Endothelial cell of umbilical vein (primary cell): ENCODE results near the gene AGAP3. TPM values are rescaled to one million over a fixed set of nuclear protein-coding genes. Genes with fewer than 3 reads are reported as not detected.

Experiments used
- BruUV-seq: library from RNA; stranded (reverse); fragments of 400-500 nt; replicated peaks from 2 replicates; lab custom pipeline; 2021; lab: Mats Ljungman, UMichigan
- CTCF ChIA-PET: fragments of 300-600, 350-600 bp; sonication (Branson Sonifier 250); formaldehyde crosslinking; loops from one replicate; lab custom pipeline; 2021; ENCODE audit warnings: antibody characterized with exemption, inconsistent platforms; lab: Charles Lee
- POLR2A ChIA-PET: fragments of 300-600, 350-600 bp; sonication (Branson Sonifier 250); formaldehyde crosslinking; loops from one replicate; lab custom pipeline; 2021; ENCODE audit warnings: antibody characterized with exemption, inconsistent platforms; lab: Charles Lee
- DNase-seq: peaks from one replicate; pipeline ENCODE4 v3.0.0-alpha.2; 2011; ENCODE audit warnings: low read depth, low spot score
- FAIRE-seq: peaks from 2 replicates; lab custom pipeline; 2011; peaks lifted over from hg19 to GRCh38; lab: Jason Lieb, UNC
- H2AFZ ChIP-seq: 2 replicates; pipeline ENCODE4 v1.6.0; 2012; ENCODE audit warnings: low read depth, low read length, control low read depth, inconsistent platforms
- H3K27ac ChIP-seq: 2 replicates; pipeline ENCODE4 v1.5.1; 2011; ENCODE audit warnings: low read depth, mild to moderate bottlenecking, control low read depth, low read length, moderate library complexity; ENCODE audit not compliant: insufficient read depth
- H3K27me3 ChIP-seq, 2 experiments: 2 replicates each; pipeline versions ENCODE4 v1.6.0 to v1.6.1; 2011; ENCODE audit warnings: low read length in 2 of 2, mixed read lengths in 1 of 2; ENCODE audit not compliant: control insufficient read depth in 2 of 2, insufficient read depth in 2 of 2
- H3K36me3 ChIP-seq, 2 experiments: 2 replicates in 1 of 2; 3 replicates in 1 of 2; pipeline ENCODE4 v1.5.1; 2011; ENCODE audit warnings: low read length in 2 of 2, mild to moderate bottlenecking in 1 of 2, moderate library complexity in 1 of 2; ENCODE audit not compliant: control insufficient read depth in 2 of 2, insufficient read depth in 2 of 2; ENCODE audit errors: extremely low read depth in 1 of 2
- H3K4me1 ChIP-seq: 3 replicates; pipeline ENCODE4 v1.5.1; 2011; ENCODE audit warnings: mild to moderate bottlenecking, low read length; ENCODE audit not compliant: control insufficient read depth, insufficient read depth; ENCODE audit errors: extremely low read depth
- H3K4me2 ChIP-seq: 2 replicates; pipeline ENCODE4 v1.6.1; 2011; ENCODE audit warnings: low read length, control low read depth, mixed read lengths; ENCODE audit not compliant: insufficient read depth
- H3K4me3 ChIP-seq, 3 experiments: fragments of 200-600 bp in 1 of 3; sonication (generic), shearing (Covaris generic) in 1 of 3; replicated peaks in 1 of 3; 2 replicates each; pipeline ENCODE4 v1.5.1; 2011 to 2016; ENCODE audit warnings: control low read depth in 3 of 3, low read length in 3 of 3, mild to moderate bottlenecking in 2 of 3, inconsistent platforms in 1 of 3, low read depth in 1 of 3, moderate library complexity in 1 of 3; ENCODE audit not compliant: insufficient read depth in 1 of 3
- H3K79me2 ChIP-seq: 2 replicates; pipeline ENCODE4 v1.6.0; 2012; ENCODE audit warnings: low read length, inconsistent platforms; ENCODE audit not compliant: control insufficient read depth, insufficient read depth
- H3K9ac ChIP-seq: replicated peaks from 2 replicates; pipeline ENCODE3; 2011; ENCODE audit warnings: low read length, control low read depth; ENCODE audit not compliant: insufficient read depth; ENCODE audit errors: extremely low read depth
- H3K9me1 ChIP-seq: replicated peaks from 3 replicates; pipeline ENCODE4 v1.6.0; 2011; ENCODE audit warnings: mild to moderate bottlenecking, low read length; ENCODE audit not compliant: control insufficient read depth, insufficient read depth; ENCODE audit errors: extremely low read depth
- H3K9me3 ChIP-seq: replicated peaks from 2 replicates; pipeline ENCODE4 v1.5.1; 2012; ENCODE audit warnings: low read length, inconsistent platforms; ENCODE audit not compliant: control insufficient read depth, insufficient read depth
- H4K20me1 ChIP-seq: replicated peaks from 2 replicates; pipeline ENCODE3; 2011; ENCODE audit warnings: mild to moderate bottlenecking, low read length; ENCODE audit not compliant: control insufficient read depth, insufficient read depth; ENCODE audit errors: extremely low read depth
- CTCF ChIP-seq, 2 donors: IDR thresholded peaks; 1 replicate in 1 of 2; 2 replicates in 1 of 2; pipeline ENCODE4 v1.5.1; 2011; ENCODE audit warnings: low read length in 2 of 2, mild to moderate bottlenecking in 2 of 2, moderate library complexity in 2 of 2, control low read depth in 1 of 2, inconsistent platforms in 1 of 2, low read depth in 1 of 2; ENCODE audit not compliant: insufficient read depth in 1 of 2; ENCODE audit errors: extremely low read depth in 1 of 2
- EZH2 ChIP-seq: IDR thresholded peaks from 2 replicates; pipeline ENCODE4 v1.6.1; 2012; ENCODE audit warnings: borderline replicate concordance, low read depth, mild to moderate bottlenecking, moderate library complexity, low read length, inconsistent platforms; ENCODE audit not compliant: severe bottlenecking
- FOS ChIP-seq: IDR thresholded peaks from 2 replicates; pipeline ENCODE4 v1.6.1; 2011; ENCODE audit warnings: mild to moderate bottlenecking, low read length, moderate library complexity, borderline replicate concordance; ENCODE audit not compliant: insufficient read depth
- GATA2 ChIP-seq: IDR thresholded peaks from 2 replicates; pipeline ENCODE4 v1.7.0; 2011; ENCODE audit warnings: low read depth, mild to moderate bottlenecking, moderate library complexity, mixed read lengths, low read length; ENCODE audit not compliant: insufficient read length, insufficient read depth
- JUN ChIP-seq: IDR thresholded peaks from 2 replicates; pipeline ENCODE4 v1.6.1; 2011; ENCODE audit warnings: borderline replicate concordance, low read depth; ENCODE audit not compliant: insufficient read length, insufficient read depth
- MAX ChIP-seq: IDR thresholded peaks from 2 replicates; pipeline ENCODE4 v1.6.1; 2011; ENCODE audit not compliant: insufficient read depth, insufficient read length
- MYC ChIP-seq: IDR thresholded peaks from one replicate; pipeline ENCODE4 v1.6.1; 2011; ENCODE audit warnings: mild to moderate bottlenecking, low read depth, low read length
- POLR2A ChIP-seq: IDR thresholded peaks from 2 replicates; pipeline ENCODE4 v1.6.1; 2012; ENCODE audit warnings: low read depth, mild to moderate bottlenecking, control low read depth, low read length
- POLR2AphosphoS5 ChIP-seq: IDR thresholded peaks from 2 replicates; pipeline ENCODE4 v1.6.1; 2012; ENCODE audit warnings: low read depth, mild to moderate bottlenecking, control low read depth, low read length, moderate library complexity; ENCODE audit not compliant: insufficient read depth
- dilution Hi-C: fragments of 300-500 bp; cut with MboI; formaldehyde crosslinking; loops from one replicate; pipeline ENCODE4 v1.15.0; 2019; ENCODE audit warnings: low sequenced_read_pairs; ENCODE audit not compliant: extremely low pct_ligation_motif_present
- intact Hi-C: fragments of 100-400 bp; cut with micrococcal nuclease; formaldehyde crosslinking; loops from one replicate; pipeline ENCODE4 v1.10.0; 2022
- polyA plus RNA-seq, 4 experiments: library from polyadenylated mRNA; depleted of rRNA in 3 of 4; stranded (reverse) in 3 of 4; unstranded in 1 of 4; fragments of >200 nt; gene quantifications; 2 replicates each; pipeline versions ENCODE4 v1.2.1 to v1.2.3, GENCODE V29; 2011 to 2012; ENCODE audit warnings: missing spikeins in 1 of 4
- total RNA-seq: library from RNA; stranded (reverse); gene quantifications from 2 replicates; pipeline ENCODE4 v1.2.3, GENCODE V29; 2021

AGAP3 gene
- total and polyA plus RNA-seq, 2 donors (not counting 3 experiments of a cell fraction or from before 2014, with no cell fraction given) = 171 to 174 TPM

GRCh38 chr7:151091003-151091402 lies 4.7 kb downstream of the AGAP3 start:
- Histone ChIP-seq H2AFZ (no peak overlapping the region), H3K4me1 (peaks cover 43% of the 10 kb centered on the region), H3K36me3 (peaks cover 0 to 10% of the 10 kb centered on the region in 2 experiments), H3K27ac (no peak overlapping the region), H3K79me2 (peaks cover 87% of the 10 kb centered on the region), H3K9me1 (no peaks in the 10 kb centered on the region), H3K4me3 (no peak overlapping the region), H3K9me3 (no peaks in the 10 kb centered on the region), H3K9ac (no peak overlapping the region), H3K27me3 (no peaks in the 10 kb centered on the region), H4K20me1 (no peaks in the 10 kb centered on the region), H3K4me2 (no peak overlapping the region)
- BruUV-seq = no TSS peak
- no peak for TF ChIP-seq MYC
- no peak for TF ChIP-seq GATA2
- TF ChIP-seq POLR2AphosphoS5 = no peak
- no peak for TF ChIP-seq EZH2
- TF ChIP-seq CTCF (IDR thresholded peaks at IDR 0.05; ENCODE audit: extremely low read depth in 1 of 2, insufficient read depth in 1 of 2, low read depth in 1 of 2, low read length in 2 of 2) = no peak
- no peak for TF ChIP-seq JUN
- TF ChIP-seq FOS = no peak
- no peak for TF ChIP-seq MAX
- no peak for TF ChIP-seq POLR2A
- CTCF ChIA-PET = interaction anchor here (1.1 to 4.5 kb wide), 5 partner anchors 13 to 33 kb away, joined by 3 to 29 read pairs (median 7); no protein-coding TSS in a partner anchor
- POLR2A ChIA-PET = no interaction called here
- dilution Hi-C loops = no loop called here
- FAIRE-seq (no peak), DNase-seq (no peak)
- intact Hi-C loops = no loop called here
